NT2/D1 (cell line): Measurements from ENCODE around the gene CYP2C18.

ENCODE experiments used
- YY1 ChIP-seq: IDR thresholded peaks from 2 replicates; pipeline ENCODE4 v1.6.1; 2011; ENCODE audit not compliant: insufficient read length, insufficient read depth
- ZNF274 ChIP-seq: IDR thresholded peaks from 2 replicates; pipeline ENCODE4 v1.6.1; 2011; ENCODE audit warnings: mild to moderate bottlenecking, low read depth, low read length

- no peak for TF ChIP-seq ZNF274
- TF ChIP-seq YY1 = no peak
Measured at GRCh38 chr10:94735197-94735596, 51.7 kb downstream of the CYP2C18 start.
